ENCODE results near the gene DCAF8L2. TPM values are rescaled to one million over a fixed set of nuclear protein-coding genes. Genes with fewer than 3 reads are reported as not detected.
"Not testable (repeated sequence)": the region's sequence is repeated elsewhere in the genome, so short reads cannot be mapped to it uniquely, and the experiment has no call there.

DCAF8L2 gene
- total RNA-seq = not detected

DNA sequence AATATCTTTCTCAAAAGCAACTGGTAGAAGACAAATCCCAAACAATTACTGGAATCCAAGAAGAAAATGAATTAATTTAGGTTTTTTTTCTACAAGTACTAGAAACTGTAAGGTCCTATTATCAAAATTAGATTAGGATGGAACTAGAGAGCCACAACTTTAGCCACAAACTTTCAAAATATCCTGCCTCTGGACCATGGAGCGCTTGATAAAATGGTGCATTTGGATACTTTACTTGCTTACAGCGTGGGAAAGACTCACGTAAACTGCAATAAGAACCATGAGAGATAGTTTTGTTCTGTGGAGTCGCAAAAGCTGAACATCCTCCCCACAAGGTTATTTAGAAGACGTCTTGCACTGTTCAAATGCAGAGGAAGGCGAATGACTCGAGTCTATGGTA, at the start of gene DCAF8L2:
TSS of gene DCAF8L2 (plus strand) at position 301 of the 400 bp plus-strand sequence. CDS start 156,552 bp downstream, outside the sequence.
- CTCF ChIA-PET = no interaction called here
- Mint-ChIP-seq H3K4me1 (no peaks in the 10 kb centered on the region), H3K9me3 (peaks cover 2% of the 10 kb centered on the region), H3K27me3 (no peaks in the 10 kb centered on the region), H3K4me3 (no peak within 1 kb of the TSS), H3K36me3 (ENCODE audit: low read depth) (no peaks in the 10 kb centered on the region), H3K27ac (no peak within 1 kb of the TSS)
- DNase-seq = no peak
- POLR2A ChIA-PET = no interaction called here

DNA sequence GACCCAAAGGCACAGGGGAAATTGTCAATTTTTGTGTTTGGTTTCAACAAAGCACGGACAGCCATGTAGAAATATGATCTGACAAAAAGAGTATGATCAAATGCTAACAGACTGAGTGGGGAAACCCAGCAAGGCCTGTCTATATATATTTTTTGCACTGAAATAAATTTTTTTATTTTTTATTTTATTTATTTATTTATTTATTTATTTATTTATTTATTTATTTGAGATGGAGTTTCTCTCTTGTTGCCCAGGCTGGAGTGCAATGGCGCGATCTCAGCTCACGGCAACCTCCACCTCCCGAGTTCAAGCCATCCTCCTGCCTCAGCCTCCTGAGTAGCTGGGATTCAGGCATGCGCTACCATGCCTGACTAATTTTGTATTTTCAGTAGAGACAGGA, 49.0 kb upstream of the DCAF8L2 start:
- H3K4me1 Mint-ChIP-seq; DNase-seq; H3K4me3 Mint-ChIP-seq; H3K27me3 Mint-ChIP-seq; H3K27ac Mint-ChIP-seq; H3K9me3 Mint-ChIP-seq; POLR2A ChIA-PET; H3K36me3 Mint-ChIP-seq (ENCODE audit: low read depth): not testable (repeated sequence)
- CTCF ChIA-PET = interaction anchor here (0.5 kb wide), 1 partner anchor 122 kb away, joined by 3 read pairs; no protein-coding TSS in a partner anchor

DNA sequence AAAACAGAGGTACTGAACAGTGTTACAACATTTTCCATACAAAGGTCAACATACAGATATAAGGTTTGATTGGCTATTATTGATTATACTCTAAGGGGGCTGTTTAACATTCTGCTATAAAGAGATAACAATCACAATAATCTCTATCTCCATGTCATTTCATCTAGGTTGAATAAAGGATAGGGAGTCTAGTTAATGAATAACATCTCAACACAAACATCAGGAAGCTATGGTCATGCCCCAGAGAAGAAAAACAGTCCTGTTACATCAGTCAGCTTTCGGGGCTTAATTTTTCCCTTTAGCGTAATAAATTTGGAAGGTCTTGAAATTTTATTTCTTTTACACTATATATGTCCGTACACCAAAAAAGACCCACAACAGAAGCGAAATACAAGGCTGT, 41.5 kb upstream of the DCAF8L2 start:
- no peaks in the 10 kb centered on the region for H3K9me3 Mint-ChIP-seq
- DNase-seq = no peak
- no peaks in the 10 kb centered on the region for H3K27me3 Mint-ChIP-seq
- CTCF ChIA-PET = no interaction called here
- H3K36me3 Mint-ChIP-seq (ENCODE audit: low read depth) = no peaks in the 10 kb centered on the region
- H3K4me3 Mint-ChIP-seq = no peak overlapping the region
- no peaks in the 10 kb centered on the region for H3K4me1 Mint-ChIP-seq
- H3K27ac Mint-ChIP-seq = no peak overlapping the region
- POLR2A ChIA-PET = no interaction called here

DNA sequence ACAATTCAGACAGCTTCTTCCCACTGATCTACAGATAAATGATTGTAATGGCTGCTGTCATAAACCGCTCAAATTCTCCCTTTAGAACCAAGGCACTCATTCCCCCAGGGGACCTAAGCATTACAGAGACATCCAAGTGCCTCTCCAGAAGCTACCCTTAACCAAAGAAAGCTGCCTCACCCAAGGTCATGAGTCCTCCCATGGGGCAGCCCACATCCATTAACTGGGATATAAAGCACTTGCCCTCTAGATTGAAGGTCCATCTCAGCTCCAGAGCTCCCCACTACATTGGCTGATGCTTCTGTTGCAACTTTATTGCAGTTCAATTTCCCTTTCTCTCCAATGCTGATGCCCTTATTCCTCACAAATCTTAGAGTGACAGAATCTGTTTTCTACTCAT, 40.5 kb upstream of the DCAF8L2 start:
- POLR2A ChIA-PET = no interaction called here
- no peak for DNase-seq
- Mint-ChIP-seq H3K36me3 (ENCODE audit: low read depth) (no peaks in the 10 kb centered on the region), H3K4me3 (no peak overlapping the region), H3K27me3 (no peaks in the 10 kb centered on the region), H3K9me3 (no peaks in the 10 kb centered on the region), H3K27ac (no peak overlapping the region), H3K4me1 (no peaks in the 10 kb centered on the region)
- CTCF ChIA-PET = no interaction called here

DNA sequence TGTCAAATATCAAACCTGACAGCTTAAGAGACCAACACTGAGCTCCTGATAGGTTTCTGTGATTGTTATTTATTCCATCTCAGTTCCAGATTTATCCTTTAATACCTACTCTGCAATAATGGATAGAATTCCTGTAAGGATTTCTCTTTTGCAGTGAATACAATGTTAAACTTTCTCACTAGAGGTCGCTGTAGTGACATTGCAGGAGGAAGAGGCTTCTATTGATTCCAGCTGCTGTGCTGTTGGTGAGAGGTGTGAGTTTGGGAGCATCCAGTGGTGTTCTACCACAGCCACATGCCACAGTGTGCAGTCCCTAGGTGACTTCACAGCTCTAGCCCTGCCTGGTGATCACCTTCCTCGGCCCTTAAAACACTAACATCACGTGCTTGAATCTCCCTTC, 34.6 kb upstream of the DCAF8L2 start:
- DNase-seq = no peak
- ChIA-PET POLR2A (no interaction called here), CTCF (no interaction called here)
- no peaks in the 10 kb centered on the region for H3K27me3 Mint-ChIP-seq
- no peaks in the 10 kb centered on the region for H3K36me3 Mint-ChIP-seq (ENCODE audit: low read depth)
- no peak overlapping the region for H3K27ac Mint-ChIP-seq
- H3K4me3 Mint-ChIP-seq = no peak overlapping the region
- no peaks in the 10 kb centered on the region for H3K4me1 Mint-ChIP-seq
- H3K9me3 Mint-ChIP-seq = peaks cover 6% of the 10 kb centered on the region

DNA sequence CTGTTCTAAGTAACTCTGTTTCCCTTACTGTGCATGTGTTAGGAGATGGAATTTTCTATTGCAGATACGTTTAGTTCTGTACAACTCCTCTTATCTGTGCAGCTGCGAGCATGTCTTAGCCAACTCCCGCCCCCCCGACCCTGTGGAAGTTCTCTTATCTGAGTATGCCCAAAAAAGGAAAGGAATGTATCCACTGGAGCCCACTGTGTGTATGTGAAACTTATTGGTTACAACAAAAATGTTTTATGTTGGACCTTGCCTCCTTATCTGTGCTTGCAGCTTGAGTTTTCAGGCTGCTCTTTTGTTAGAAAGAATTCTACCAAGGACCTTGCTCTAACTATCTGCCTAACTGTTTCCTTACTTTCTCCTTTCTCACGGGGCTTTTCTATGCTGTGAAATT, 24.2 kb upstream of the DCAF8L2 start:
- Mint-ChIP-seq H3K4me1 (no peaks in the 10 kb centered on the region), H3K36me3 (ENCODE audit: low read depth) (no peaks in the 10 kb centered on the region), H3K27ac (no peak overlapping the region), H3K4me3 (no peak overlapping the region), H3K27me3 (no peaks in the 10 kb centered on the region), H3K9me3 (no peaks in the 10 kb centered on the region)
- CTCF ChIA-PET = no interaction called here
- POLR2A ChIA-PET = no interaction called here
- no peak for DNase-seq

DNA sequence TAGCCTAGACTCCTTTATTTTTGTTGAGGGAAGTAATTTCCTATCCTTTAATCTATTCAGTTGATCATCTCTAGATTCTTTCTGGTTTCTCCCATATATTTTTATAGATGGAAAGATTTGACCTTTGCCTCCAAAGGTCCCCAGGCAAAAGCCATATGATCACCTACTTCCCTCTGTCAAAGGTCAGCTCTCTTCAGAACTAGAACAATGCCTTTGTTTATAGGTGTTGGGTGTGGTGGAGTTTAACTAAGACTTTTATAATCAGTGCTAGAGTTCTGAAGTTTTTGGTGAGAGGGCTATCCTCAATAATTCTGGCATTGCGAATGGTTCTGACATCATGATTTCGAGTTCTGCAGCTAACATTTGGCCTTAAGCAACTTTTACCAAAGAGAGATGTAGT, 19.0 kb upstream of the DCAF8L2 start:
- CTCF ChIA-PET = no interaction called here
- DNase-seq = no peak

DNA sequence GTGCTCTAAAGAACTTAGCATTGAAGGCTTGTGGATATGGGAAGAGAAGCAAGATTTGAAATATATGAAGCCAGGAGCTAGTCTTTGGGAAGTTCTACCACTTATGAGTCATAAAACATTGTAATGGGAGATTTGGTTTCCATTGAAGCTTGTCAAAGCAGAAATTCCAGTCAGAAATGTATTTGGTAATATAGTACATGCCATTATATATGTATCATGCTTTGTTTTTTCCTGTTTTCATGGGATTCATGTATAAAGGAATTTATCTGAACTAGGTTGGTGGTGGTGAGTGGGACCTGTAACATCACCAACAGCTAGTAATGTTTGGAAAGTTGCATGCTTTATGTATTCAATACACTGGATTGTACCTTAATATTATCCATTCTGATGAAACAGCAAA, 14.6 kb upstream of the DCAF8L2 start:
- Mint-ChIP-seq H3K27ac (no peak overlapping the region), H3K4me3 (no peak overlapping the region), H3K9me3 (no peaks in the 10 kb centered on the region), H3K27me3 (no peaks in the 10 kb centered on the region), H3K36me3 (ENCODE audit: low read depth) (no peaks in the 10 kb centered on the region), H3K4me1 (no peaks in the 10 kb centered on the region)
- POLR2A ChIA-PET = no interaction called here
- CTCF ChIA-PET = no interaction called here
- no peak for DNase-seq

More for the DNA sequence above, 19.0 kb upstream of the DCAF8L2 start:
- no peak overlapping the region for H3K27ac Mint-ChIP-seq
- POLR2A ChIA-PET = no interaction called here
- H3K27me3 Mint-ChIP-seq = no peaks in the 10 kb centered on the region
- H3K9me3 Mint-ChIP-seq = no peaks in the 10 kb centered on the region
- H3K36me3 Mint-ChIP-seq (ENCODE audit: low read depth) = no peaks in the 10 kb centered on the region
- H3K4me1 Mint-ChIP-seq = no peaks in the 10 kb centered on the region
- no peak overlapping the region for H3K4me3 Mint-ChIP-seq

DNA sequence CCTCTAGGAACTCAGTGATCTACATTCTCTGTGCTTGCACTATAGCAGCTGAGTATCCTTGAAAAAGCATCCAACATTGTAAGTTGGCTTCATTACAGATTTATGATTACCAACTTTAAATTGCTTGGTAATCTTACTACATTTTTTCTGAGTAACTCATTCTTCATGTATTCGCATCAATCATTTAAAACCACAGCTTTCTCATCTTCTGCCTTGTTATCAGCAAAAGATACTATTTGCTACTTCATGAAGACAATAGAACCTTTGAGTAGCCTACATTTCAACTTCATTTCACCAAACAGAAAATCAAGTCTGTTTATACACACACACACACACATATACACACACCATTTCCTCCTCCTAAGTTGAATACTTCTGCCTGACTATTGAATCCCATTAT, 6.2 kb upstream of the DCAF8L2 start:
- Mint-ChIP-seq H3K4me3 (no peak overlapping the region), H3K9me3 (no peaks in the 10 kb centered on the region), H3K36me3 (ENCODE audit: low read depth) (no peaks in the 10 kb centered on the region), H3K27me3 (no peaks in the 10 kb centered on the region), H3K27ac (no peak overlapping the region), H3K4me1 (no peaks in the 10 kb centered on the region)
- CTCF ChIA-PET = no interaction called here
- DNase-seq = no peak
- POLR2A ChIA-PET = no interaction called here

DNA sequence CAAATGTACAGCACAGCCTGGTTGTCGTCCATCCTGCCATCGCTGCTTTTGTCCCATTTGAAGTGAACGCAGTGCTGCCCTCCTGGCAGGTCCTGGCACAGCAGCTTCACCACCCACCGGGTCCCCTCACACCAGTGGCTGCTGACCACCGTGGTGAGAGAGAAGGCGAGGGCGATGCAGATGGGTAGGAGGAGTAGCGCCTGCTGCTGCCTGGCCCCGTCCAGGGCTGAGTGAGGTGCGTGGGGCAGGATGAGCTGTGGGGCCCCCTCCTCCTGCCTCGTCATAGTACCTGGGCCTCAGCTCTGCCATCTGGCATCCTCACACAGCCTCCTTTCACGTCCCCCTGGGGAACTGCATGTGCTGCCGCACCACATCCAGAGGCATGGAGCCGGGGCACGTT, 1.8 kb downstream of the DCAF8L2 start:
- Mint-ChIP-seq H3K27me3 (no peaks in the 10 kb centered on the region), H3K36me3 (ENCODE audit: low read depth) (no peaks in the 10 kb centered on the region), H3K9me3 (peaks cover 2% of the 10 kb centered on the region), H3K27ac (no peak overlapping the region), H3K4me3 (no peak overlapping the region), H3K4me1 (no peaks in the 10 kb centered on the region)
- DNase-seq = no peak
- ChIA-PET CTCF (no interaction called here), POLR2A (no interaction called here)

DNA sequence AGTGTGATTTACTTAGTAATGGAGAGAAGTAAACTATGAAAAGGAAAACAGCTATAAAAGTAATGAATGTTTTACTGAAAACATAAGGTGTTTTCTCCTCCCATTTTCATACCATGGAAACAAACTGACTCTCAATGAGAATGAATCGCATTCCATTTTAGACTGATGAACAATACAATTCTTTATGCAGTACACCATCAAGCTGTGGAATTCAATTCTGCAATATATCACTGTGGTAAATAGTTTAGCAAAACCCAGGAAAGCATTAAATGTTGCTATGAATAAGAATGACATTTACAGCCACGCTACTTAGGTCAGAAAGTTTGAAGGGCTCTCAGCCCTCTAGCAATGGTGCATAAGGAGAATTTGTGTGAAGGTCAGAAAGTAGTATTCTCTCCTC, 7.4 kb downstream of the DCAF8L2 start:
- no peak for DNase-seq
- ChIA-PET CTCF (no interaction called here), POLR2A (no interaction called here)
- no peaks in the 10 kb centered on the region for H3K4me1 Mint-ChIP-seq
- no peaks in the 10 kb centered on the region for H3K36me3 Mint-ChIP-seq (ENCODE audit: low read depth)
- no peak overlapping the region for H3K4me3 Mint-ChIP-seq
- no peak overlapping the region for H3K27ac Mint-ChIP-seq
- H3K27me3 Mint-ChIP-seq = no peaks in the 10 kb centered on the region
- peaks cover 2% of the 10 kb centered on the region for H3K9me3 Mint-ChIP-seq

DNA sequence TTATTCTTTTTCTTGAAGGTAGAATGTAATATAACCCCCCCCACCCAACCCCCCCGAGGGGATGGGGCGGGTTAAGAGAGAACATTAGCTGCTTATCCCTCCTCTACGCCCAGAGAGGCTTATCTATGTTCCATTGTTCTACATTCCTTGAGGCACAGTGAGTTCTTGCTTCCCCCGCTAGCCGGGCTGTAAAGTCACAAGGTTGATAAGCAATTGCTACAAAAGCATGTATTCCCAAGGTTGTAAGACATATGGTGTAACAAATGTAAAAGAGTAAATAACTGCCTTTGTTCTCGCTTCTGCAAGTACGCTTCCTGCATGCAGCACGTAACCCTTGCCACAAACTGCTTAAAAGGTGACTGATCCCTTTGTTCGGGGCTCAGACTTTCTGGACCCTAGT, 8.2 kb downstream of the DCAF8L2 start:
- Mint-ChIP-seq H3K36me3 (ENCODE audit: low read depth) (no peaks in the 10 kb centered on the region), H3K9me3 (no peaks in the 10 kb centered on the region), H3K4me3 (no peak overlapping the region), H3K4me1 (no peaks in the 10 kb centered on the region), H3K27me3 (no peaks in the 10 kb centered on the region), H3K27ac (no peak overlapping the region)
- ChIA-PET CTCF (no interaction called here), POLR2A (no interaction called here)
- DNase-seq = no peak

DNA sequence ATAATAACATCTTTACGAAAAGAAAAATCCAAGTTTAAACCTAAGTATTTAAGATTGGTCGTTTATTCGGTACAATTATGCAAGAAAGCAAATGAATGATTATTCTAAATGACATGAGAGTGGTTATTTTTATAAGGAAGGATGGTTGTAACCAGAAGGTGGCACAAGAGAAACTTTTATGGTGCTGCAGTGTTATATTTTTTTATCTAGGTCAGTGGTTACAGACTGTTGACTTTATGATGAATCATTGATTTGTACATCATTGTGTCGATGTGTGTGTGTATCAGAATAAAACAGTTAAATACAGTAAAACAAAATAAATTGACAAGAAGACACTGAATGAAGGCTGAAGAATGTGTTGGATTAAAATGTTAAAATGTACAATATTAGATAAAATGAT, 9.8 kb downstream of the DCAF8L2 start:
- no peak overlapping the region for H3K4me3 Mint-ChIP-seq
- DNase-seq = no peak
- no peaks in the 10 kb centered on the region for H3K9me3 Mint-ChIP-seq
- H3K27ac Mint-ChIP-seq = no peak overlapping the region
- POLR2A ChIA-PET = no interaction called here
- H3K27me3 Mint-ChIP-seq = no peaks in the 10 kb centered on the region
- no peaks in the 10 kb centered on the region for H3K36me3 Mint-ChIP-seq (ENCODE audit: low read depth)
- CTCF ChIA-PET = no interaction called here
- H3K4me1 Mint-ChIP-seq = no peaks in the 10 kb centered on the region

DNA sequence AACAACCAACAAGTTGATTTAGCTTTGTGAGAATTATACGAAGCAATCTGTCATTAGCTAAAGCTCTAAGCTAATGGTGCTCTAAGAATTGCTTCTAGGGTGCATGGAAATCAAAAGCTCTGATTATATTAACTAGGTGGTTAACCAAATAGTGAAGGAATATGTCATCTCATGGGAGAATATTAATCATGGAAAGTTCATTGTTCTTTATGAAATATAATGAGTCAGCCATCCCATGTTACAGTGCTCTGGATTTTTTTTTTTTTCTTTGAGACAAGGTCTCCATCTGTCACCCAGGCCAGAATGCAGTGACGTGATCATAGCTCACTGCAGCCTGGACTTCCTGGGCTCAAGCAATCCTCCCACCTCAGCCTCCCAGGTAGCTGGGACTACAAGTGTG, 10.5 kb downstream of the DCAF8L2 start:
- DNase-seq = no peak
- ChIA-PET POLR2A (no interaction called here), CTCF (no interaction called here)
- H3K9me3 Mint-ChIP-seq = no peaks in the 10 kb centered on the region
- no peaks in the 10 kb centered on the region for H3K27me3 Mint-ChIP-seq
- H3K27ac Mint-ChIP-seq = no peak overlapping the region
- no peaks in the 10 kb centered on the region for H3K4me1 Mint-ChIP-seq
- no peaks in the 10 kb centered on the region for H3K36me3 Mint-ChIP-seq (ENCODE audit: low read depth)
- no peak overlapping the region for H3K4me3 Mint-ChIP-seq

DNA sequence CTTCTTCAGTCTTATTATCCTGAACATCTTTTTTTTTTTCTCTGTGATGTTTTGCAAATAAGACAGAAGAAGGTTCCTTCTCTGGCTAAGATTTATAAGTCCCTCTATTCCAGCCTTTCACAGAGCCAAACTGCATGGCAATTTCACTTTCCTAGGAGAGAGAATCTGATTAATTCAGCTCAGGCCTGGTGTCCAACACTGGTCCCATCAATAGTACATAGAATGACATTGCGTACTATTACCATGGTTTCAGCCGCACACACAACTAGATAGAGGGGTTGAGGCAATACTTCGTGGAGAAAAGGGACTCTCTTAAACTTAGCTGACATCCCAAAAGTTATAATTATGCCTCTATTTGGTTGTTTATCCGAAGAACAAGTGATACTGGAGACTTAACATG, 18.5 kb downstream of the DCAF8L2 start:
- Mint-ChIP-seq H3K27me3 (no peaks in the 10 kb centered on the region), H3K36me3 (ENCODE audit: low read depth) (no peaks in the 10 kb centered on the region), H3K4me1 (no peaks in the 10 kb centered on the region), H3K27ac (no peak overlapping the region), H3K9me3 (peaks cover 3% of the 10 kb centered on the region), H3K4me3 (no peak overlapping the region)
- CTCF ChIA-PET = no interaction called here
- DNase-seq = no peak
- POLR2A ChIA-PET = no interaction called here

Data from activated CD4-positive, alpha-beta T cell treated with anti-CD3 and anti-CD28 coated beads, Interleukin-2, amount 10 ng/mL, durations not matched to agents 7 days and 5 days (primary cell).